ENCODE data around the gene TRAF3.

Gene TRAF3

GRCh38 chr14:102751088-102751487 lies 26.2 kb upstream of the TRAF3 start:
- DNase-seq (ENCODE audit: low read depth): no peak
- no peak for TF ChIP-seq CTCF (IDR thresholded peaks at IDR 0.05; ENCODE audit: insufficient read depth, low read depth, low read length, missing control alignments)
- no peak overlapping the region for H3K4me3 ChIP-seq (ENCODE audit: low read length)

GRCh38 chr14:102752239-102752847 lies 24.9 kb upstream of the TRAF3 start:
- no peak overlapping the region for H3K4me3 ChIP-seq (ENCODE audit: low read length)
- no peak for DNase-seq (ENCODE audit: low read depth)
- TF ChIP-seq CTCF (IDR thresholded peaks at IDR 0.05; ENCODE audit: insufficient read depth, low read depth, low read length, missing control alignments): no peak

GRCh38 chr14:102754370-102755262 lies 22.6 kb upstream of the TRAF3 start:
- H3K4me3 ChIP-seq (ENCODE audit: low read length): no peak overlapping the region
- no peak for TF ChIP-seq CTCF (IDR thresholded peaks at IDR 0.05; ENCODE audit: insufficient read depth, low read depth, low read length, missing control alignments)
- no peak for DNase-seq (ENCODE audit: low read depth)

- H3K4me3 ChIP-seq (ENCODE audit: low read length): no peak overlapping the region
- no peak for TF ChIP-seq CTCF (IDR thresholded peaks at IDR 0.05; ENCODE audit: insufficient read depth, low read depth, low read length, missing control alignments)
- DNase-seq (ENCODE audit: low read depth): no peak
Observed at GRCh38 chr14:102757646-102758045, 19.6 kb upstream of the TRAF3 start.

- TF ChIP-seq CTCF (IDR thresholded peaks at IDR 0.05; ENCODE audit: insufficient read depth, low read depth, low read length, missing control alignments): no peak
- DNase-seq (ENCODE audit: low read depth): no peak
- no peak overlapping the region for H3K4me3 ChIP-seq (ENCODE audit: low read length)
Observed at GRCh38 chr14:102758087-102758486, 19.2 kb upstream of the TRAF3 start.

- H3K4me3 ChIP-seq (ENCODE audit: low read length): no peak overlapping the region
- TF ChIP-seq CTCF (IDR thresholded peaks at IDR 0.05; ENCODE audit: insufficient read depth, low read depth, low read length, missing control alignments): no peak
- no peak for DNase-seq (ENCODE audit: low read depth)
Observed at GRCh38 chr14:102759456-102760187, 17.6 kb upstream of the TRAF3 start.
